ENCODE measurements around the gene PDE7B. TPM values are rescaled to one million over a fixed set of nuclear protein-coding genes. Genes with fewer than 3 reads are reported as not detected.

The PDE7B gene
- total RNA-seq, 2 experiments from 2014 or later = not detected

GRCh38 chr6:136092897-136093296, 241.4 kb downstream of the PDE7B start:
- no peak for TF ChIP-seq EZH2phosphoT487 (IDR thresholded peaks at IDR 0.05; ENCODE audit: borderline replicate concordance, low read depth, low read length)
- no peak for TF ChIP-seq CTCF (conservative IDR thresholded peaks at IDR 0.05; ENCODE audit: low read length)
- no peak overlapping the region for H3K4me2 ChIP-seq (ENCODE audit: low read length)
- no peaks in the 10 kb centered on the region for H3K4me1 ChIP-seq (ENCODE audit: insufficient read depth, low read length, poor library complexity, severe bottlenecking)
- CTCF ChIA-PET (ENCODE audit: unreplicated experiment) = no interaction called here
- intact Hi-C loops (cut with micrococcal nuclease; ENCODE audit: unreplicated experiment) = no loop called here
- H3K9me2 ChIP-seq (ENCODE audit: insufficient read depth, low read length) = no peaks in the 10 kb centered on the region
- H3K4me3 ChIP-seq (ENCODE audit: low read depth, low read length, poor library complexity, severe bottlenecking) = no peak overlapping the region
- H3K79me2 ChIP-seq (ENCODE audit: insufficient read depth, low read depth, low read length) = no peaks in the 10 kb centered on the region
- POLR2A ChIA-PET = no interaction called here
- no peaks in the 10 kb centered on the region for H4K20me1 ChIP-seq (ENCODE audit: insufficient read depth, low read length)
- H3K36me3 ChIP-seq (ENCODE audit: insufficient read depth, low read length) = no peaks in the 10 kb centered on the region
- no peaks in the 10 kb centered on the region for H3K9me3 ChIP-seq (ENCODE audit: low read length)
- no peak for DNase-seq (ENCODE audit: low spot score)
- no peak overlapping the region for H3K27ac ChIP-seq (ENCODE audit: low read depth, low read length, poor library complexity, severe bottlenecking)
- no TSS peak for BruUV-seq (replicated peaks)
- no peak overlapping the region for H2AFZ ChIP-seq (ENCODE audit: low read length)

GRCh38 chr6:136093835-136094234, 242.3 kb downstream of the PDE7B start:
- Histone ChIP-seq H4K20me1 (ENCODE audit: insufficient read depth, low read length) (no peaks in the 10 kb centered on the region), H3K9me3 (ENCODE audit: low read length) (no peaks in the 10 kb centered on the region), H3K36me3 (ENCODE audit: insufficient read depth, low read length) (no peaks in the 10 kb centered on the region), H3K4me3 (ENCODE audit: low read depth, low read length, poor library complexity, severe bottlenecking) (no peak overlapping the region), H3K4me2 (ENCODE audit: low read length) (no peak overlapping the region), H3K4me1 (ENCODE audit: insufficient read depth, low read length, poor library complexity, severe bottlenecking) (no peaks in the 10 kb centered on the region), H3K9me2 (ENCODE audit: insufficient read depth, low read length) (no peaks in the 10 kb centered on the region), H2AFZ (ENCODE audit: low read length) (no peak overlapping the region), H3K79me2 (ENCODE audit: insufficient read depth, low read depth, low read length) (no peaks in the 10 kb centered on the region), H3K27ac (ENCODE audit: low read depth, low read length, poor library complexity, severe bottlenecking) (no peak overlapping the region)
- TF ChIP-seq CTCF (conservative IDR thresholded peaks at IDR 0.05; ENCODE audit: low read length) = no peak
- no peak for TF ChIP-seq EZH2phosphoT487 (IDR thresholded peaks at IDR 0.05; ENCODE audit: borderline replicate concordance, low read depth, low read length)
- intact Hi-C loops (cut with micrococcal nuclease; ENCODE audit: unreplicated experiment) = no loop called here
- no TSS peak for BruUV-seq (replicated peaks)
- ChIA-PET POLR2A (no interaction called here), CTCF (ENCODE audit: unreplicated experiment) (no interaction called here)
- no peak for DNase-seq (ENCODE audit: low spot score)

GRCh38 chr6:136094812-136095211, 243.3 kb downstream of the PDE7B start:
- no peak overlapping the region for H3K4me3 ChIP-seq (ENCODE audit: low read depth, low read length, poor library complexity, severe bottlenecking)
- intact Hi-C loops (cut with micrococcal nuclease; ENCODE audit: unreplicated experiment) = no loop called here
- ChIA-PET POLR2A (no interaction called here), CTCF (ENCODE audit: unreplicated experiment) (no interaction called here)
- H3K4me2 ChIP-seq (ENCODE audit: low read length) = no peak overlapping the region
- H3K36me3 ChIP-seq (ENCODE audit: insufficient read depth, low read length) = no peaks in the 10 kb centered on the region
- TF ChIP-seq CTCF (conservative IDR thresholded peaks at IDR 0.05; ENCODE audit: low read length) (no peak), EZH2phosphoT487 (IDR thresholded peaks at IDR 0.05; ENCODE audit: borderline replicate concordance, low read depth, low read length) (no peak)
- BruUV-seq (replicated peaks) = no TSS peak
- no peak overlapping the region for H3K27ac ChIP-seq (ENCODE audit: low read depth, low read length, poor library complexity, severe bottlenecking)
- H3K4me1 ChIP-seq (ENCODE audit: insufficient read depth, low read length, poor library complexity, severe bottlenecking) = no peaks in the 10 kb centered on the region
- no peak overlapping the region for H2AFZ ChIP-seq (ENCODE audit: low read length)
- no peaks in the 10 kb centered on the region for H3K9me2 ChIP-seq (ENCODE audit: insufficient read depth, low read length)
- no peak for DNase-seq (ENCODE audit: low spot score)
- H3K79me2 ChIP-seq (ENCODE audit: insufficient read depth, low read depth, low read length) = no peaks in the 10 kb centered on the region
- H4K20me1 ChIP-seq (ENCODE audit: insufficient read depth, low read length) = no peaks in the 10 kb centered on the region
- H3K9me3 ChIP-seq (ENCODE audit: low read length) = no peaks in the 10 kb centered on the region

Data from OCI-LY7 (cell line).